GM12878 (cell line): ENCODE data around the gene CNKSR3.

ENCODE experiments used
- HCFC1 ChIP-seq: fragments of 150-350 bp; IDR thresholded peaks from 2 replicates; pipeline ENCODE4 v1.6.1; 2014; ENCODE audit warnings: low read length
- POLR2A ChIP-seq: IDR thresholded peaks from 2 replicates; pipeline ENCODE4 v1.6.1; 2011; ENCODE audit warnings: low read depth, mild to moderate bottlenecking, low read length
- POLR2AphosphoS5 ChIP-seq: IDR thresholded peaks from 2 replicates; pipeline ENCODE4 v1.6.1; 2011; ENCODE audit warnings: mild to moderate bottlenecking, low read length, inconsistent platforms
- SREBF2 ChIP-seq: IDR thresholded peaks from 2 replicates; pipeline ENCODE4 v1.6.1; 2012; ENCODE audit warnings: mild to moderate bottlenecking, low read length
- YY1 ChIP-seq: IDR thresholded peaks from 2 replicates; pipeline ENCODE4 v1.6.1; 2011; ENCODE audit warnings: low read depth, mild to moderate bottlenecking, low read length
- ZNF622 ChIP-seq: fragments of 450-650 bp; IDR thresholded peaks from 2 replicates; pipeline ENCODE4 v1.6.1; 2017; ENCODE audit warnings: mild to moderate bottlenecking, inconsistent platforms
- ZZZ3 ChIP-seq: IDR thresholded peaks from 2 replicates; pipeline ENCODE4 v1.6.1; 2011; ENCODE audit warnings: low read depth; ENCODE audit not compliant: control insufficient read depth, insufficient read length
- TF ChIP-seq, protein P1 (sequence below), 3 experiments: IDR thresholded peaks in 2 of 3; conservative IDR thresholded peaks in 1 of 3; 2 replicates each; pipeline ENCODE4 v1.5.1; 2011; ENCODE audit warnings: low read depth in 3 of 3, low read length in 3 of 3, mild to moderate bottlenecking in 3 of 3, control low read depth in 2 of 3, moderate library complexity in 2 of 3, inconsistent platforms in 1 of 3, mixed read lengths in 1 of 3; ENCODE audit not compliant: control insufficient read depth in 2 of 3, insufficient read depth in 1 of 3; ENCODE audit errors: extremely low read depth in 1 of 3

DNA sequence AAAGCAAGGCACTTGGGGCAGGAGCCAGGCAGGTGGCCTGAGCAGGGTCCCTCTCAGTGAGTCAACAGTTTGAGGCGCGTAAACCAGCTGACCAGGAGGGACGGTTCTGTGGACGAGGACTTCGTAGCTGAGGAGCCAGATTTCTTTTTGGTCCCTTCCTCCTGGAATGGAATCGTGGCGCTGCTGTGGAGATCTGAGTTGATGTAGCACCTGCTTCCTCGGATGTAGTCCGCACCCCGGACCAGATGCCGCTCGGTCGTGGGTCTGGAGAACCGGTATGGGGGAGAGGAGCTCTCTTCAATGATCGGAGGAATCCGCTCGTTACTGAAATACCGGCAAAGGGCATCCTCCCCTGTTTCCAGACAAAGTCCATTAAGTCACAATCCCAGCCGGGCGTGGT, 104.2 kb downstream of the CNKSR3 start:
- TF ChIP-seq ZNF622 (no peak), YY1 (no peak), HCFC1 (no peak), POLR2AphosphoS5 (no peak), ZZZ3 (no peak), POLR2A (no peak), SREBF2 (no peak)
- TF ChIP-seq, protein P1, sequence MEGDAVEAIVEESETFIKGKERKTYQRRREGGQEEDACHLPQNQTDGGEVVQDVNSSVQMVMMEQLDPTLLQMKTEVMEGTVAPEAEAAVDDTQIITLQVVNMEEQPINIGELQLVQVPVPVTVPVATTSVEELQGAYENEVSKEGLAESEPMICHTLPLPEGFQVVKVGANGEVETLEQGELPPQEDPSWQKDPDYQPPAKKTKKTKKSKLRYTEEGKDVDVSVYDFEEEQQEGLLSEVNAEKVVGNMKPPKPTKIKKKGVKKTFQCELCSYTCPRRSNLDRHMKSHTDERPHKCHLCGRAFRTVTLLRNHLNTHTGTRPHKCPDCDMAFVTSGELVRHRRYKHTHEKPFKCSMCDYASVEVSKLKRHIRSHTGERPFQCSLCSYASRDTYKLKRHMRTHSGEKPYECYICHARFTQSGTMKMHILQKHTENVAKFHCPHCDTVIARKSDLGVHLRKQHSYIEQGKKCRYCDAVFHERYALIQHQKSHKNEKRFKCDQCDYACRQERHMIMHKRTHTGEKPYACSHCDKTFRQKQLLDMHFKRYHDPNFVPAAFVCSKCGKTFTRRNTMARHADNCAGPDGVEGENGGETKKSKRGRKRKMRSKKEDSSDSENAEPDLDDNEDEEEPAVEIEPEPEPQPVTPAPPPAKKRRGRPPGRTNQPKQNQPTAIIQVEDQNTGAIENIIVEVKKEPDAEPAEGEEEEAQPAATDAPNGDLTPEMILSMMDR (IDR thresholded peaks at IDR 0.05 in 2 of 3, conservative IDR thresholded peaks at IDR 0.05 in 1 of 3; ENCODE audit: control insufficient read depth in 2 of 3, extremely low read depth in 1 of 3, insufficient read depth in 1 of 3, low read depth in 3 of 3, low read length in 3 of 3): no peak
